HepG2 (cell line): ENCODE results near the gene ENTPD2. TPM values are rescaled to one million over a fixed set of nuclear protein-coding genes. Genes with fewer than 3 reads are reported as not detected.

ENCODE experiments used
- ATAC-seq: fragments of 200-7000 bp; cut with Tn5 transposase; 3 replicates; pipeline ENCODE4 v1.9.1; 2020; ENCODE audit warnings: mild to moderate bottlenecking, moderate library complexity
- Bru-seq: library from RNA; stranded (reverse); fragments of 400-500 nt; gene quantifications from one replicate; lab custom pipeline; 2021; lab: Mats Ljungman, UMichigan
- BruChase-seq, 2 experiments: library from RNA; stranded (reverse); fragments of 400-500 nt; gene quantifications; one replicate each; lab custom pipeline; 2021; lab: Mats Ljungman, UMichigan
- BruUV-seq: library from RNA; stranded (reverse); fragments of 400-500 nt; replicated peaks from 2 replicates; lab custom pipeline; 2021; lab: Mats Ljungman, UMichigan
- CTCF ChIA-PET: fragments of 300-600 bp; formaldehyde crosslinking; extraction: SDS; loops from one replicate; lab custom pipeline; 2021; ENCODE audit warnings: low total read pairs, inconsistent platforms, low intra/inter-chr PET ratio; lab: Yijun Ruan, JAX
- POLR2A ChIA-PET: fragments of 350-600 bp; sonication (Branson Sonifier 250); formaldehyde crosslinking; loops from one replicate; lab custom pipeline; 2020; ENCODE audit warnings: antibody characterized with exemption, inconsistent platforms; lab: Yijun Ruan, JAX
- DNase-seq: peaks from one replicate; pipeline ENCODE4 v3.0.0-alpha.2; 2015; ENCODE audit warnings: low spot score
- FAIRE-seq: peaks from 3 replicates; lab custom pipeline; 2011; peaks lifted over from hg19 to GRCh38; lab: Jason Lieb, UNC
- H2AFZ ChIP-seq: one replicate; pipeline ENCODE4 v1.6.1; 2011; ENCODE audit warnings: low read length, inconsistent platforms
- H3K27ac ChIP-seq: fragments of 300-600 bp; 3 replicates; pipeline ENCODE4 v1.8.0; 2011; ENCODE audit warnings: mixed run types, mild to moderate bottlenecking, mixed read lengths, low read length, inconsistent platforms; ENCODE audit not compliant: insufficient read depth; ENCODE audit errors: extremely low read length
- H3K27me3 ChIP-seq, 2 experiments: fragments of 200-600 bp in 1 of 2; 2 replicates in 1 of 2; 3 replicates in 1 of 2; pipeline versions ENCODE4 v1.6.0 to v1.8.0; 2011; ENCODE audit warnings: low read length in 2 of 2, mild to moderate bottlenecking in 2 of 2, moderate library complexity in 2 of 2, inconsistent platforms in 1 of 2; ENCODE audit not compliant: insufficient read depth in 2 of 2, control insufficient read depth in 1 of 2
- H3K36me3 ChIP-seq, 2 experiments: fragments of 200-600 bp in 1 of 2; replicated peaks in 1 of 2; 2 replicates in 1 of 2; 3 replicates in 1 of 2; pipeline versions ENCODE4 v1.5.1 to v1.8.0; 2011; ENCODE audit warnings: low read length in 2 of 2, inconsistent platforms in 1 of 2; ENCODE audit not compliant: insufficient read depth in 2 of 2, control insufficient read depth in 1 of 2
- H3K4me1 ChIP-seq: 2 replicates; pipeline ENCODE4 v1.5.1; 2012; ENCODE audit warnings: low read length, inconsistent platforms; ENCODE audit not compliant: insufficient read depth
- H3K4me2 ChIP-seq: 2 replicates; pipeline ENCODE4 v1.6.0; 2011; ENCODE audit warnings: low read depth, low read length, inconsistent platforms
- H3K4me3 ChIP-seq, 3 experiments: fragments of 200-600 bp in 1 of 3; sonication (generic), shearing (Covaris generic) in 1 of 3; replicated peaks in 1 of 3; 2 replicates each; pipeline ENCODE4 v1.5.1; 2011 to 2016; ENCODE audit warnings: low read length in 3 of 3, inconsistent platforms in 2 of 3, low read depth in 2 of 3, mild to moderate bottlenecking in 2 of 3, control low read depth in 1 of 3, mixed read lengths in 1 of 3; ENCODE audit not compliant: insufficient read depth in 1 of 3
- H3K79me2 ChIP-seq: one replicate; pipeline ENCODE4 v1.6.1; 2011; ENCODE audit warnings: low read length, inconsistent platforms; ENCODE audit not compliant: insufficient read depth
- H3K9ac ChIP-seq: 2 replicates; pipeline ENCODE4 v1.6.0; 2011; ENCODE audit warnings: mild to moderate bottlenecking, low read depth, low read length, inconsistent platforms; ENCODE audit not compliant: insufficient read depth
- H3K9me3 ChIP-seq: 2 replicates; pipeline ENCODE4 v1.5.1; 2012; ENCODE audit warnings: mild to moderate bottlenecking, low read length
- H4K20me1 ChIP-seq: 2 replicates; pipeline ENCODE4 v1.6.0; 2011; ENCODE audit warnings: inconsistent platforms, mild to moderate bottlenecking, low read length, moderate library complexity; ENCODE audit not compliant: insufficient read depth
- HIVEP1 ChIP-seq: sonication (generic); formaldehyde crosslinking; IDR thresholded peaks from 2 replicates; pipeline ENCODE4 v1.4.0; 2020; ENCODE audit warnings: mild to moderate bottlenecking, missing genetic modification reagents
- ZFP36 ChIP-seq: fragments of 150-350 bp; IDR thresholded peaks from 2 replicates; pipeline ENCODE4 v1.6.1; 2018; ENCODE audit warnings: borderline replicate concordance, low read length, low read depth; ENCODE audit not compliant: partially characterized antibody
- WGBS: methylation state at CpG from one replicate; pipeline ENCODE4 v1.1.6; 2017; ENCODE audit warnings: low lambda C conversion rate; 5-methylcytosine and 5-hydroxymethylcytosine counted together
- in situ Hi-C: cut with HindIII; loops from 2 replicates; pipeline ENCODE4 v1.10.0; 2017; ENCODE audit warnings: low pct_unique_long_range_greater_than_20kb; ENCODE audit not compliant: extremely low pct_ligation_motif_present
- intact Hi-C: fragments of 100-400 bp; cut with micrococcal nuclease; formaldehyde crosslinking; loops from one replicate; pipeline ENCODE4 v1.10.0; 2022; ENCODE audit not compliant: unreplicated experiment
- long read RNA-seq, 2 experiments: library from RNA in 1 of 2; library from polyadenylated mRNA in 1 of 2; stranded (forward) in 1 of 2; unstranded in 1 of 2; transcript quantifications; one replicate each; pipeline ENCODE4 v2.0.0, GENCODE V29; 2019 to 2022
- polyA minus RNA-seq, 3 experiments: library from RNA; depleted of rRNA, polyadenylated mRNA; stranded (reverse); fragments of >200 nt; gene quantifications; 2 replicates each; pipeline ENCODE4 v1.2.3, GENCODE V29; 2011; ENCODE audit warnings: low replicate concordance in 1 of 3
- polyA plus RNA-seq, 8 experiments: library from polyadenylated mRNA; depleted of rRNA in 3 of 8; stranded (reverse) in 7 of 8; unstranded in 1 of 8; fragments of >200 nt; fragmentation: Illumina TruSeq in 4 of 8; extraction: Trizol in 4 of 8; gene quantifications; 2 replicates each; pipeline versions ENCODE4 v1.2.1 to v1.2.3, GENCODE V29; 2011 to 2016; ENCODE audit warnings: low read depth in 4 of 8, missing spikeins in 1 of 8, mixed read lengths in 1 of 8; ENCODE audit not compliant: insufficient read depth in 1 of 8
- total RNA-seq, 5 experiments: library from RNA; depleted of rRNA; stranded (reverse); fragments of >200 nt; fragmentation: Illumina TruSeq; extraction: Trizol; gene quantifications; 2 replicates each; pipeline ENCODE4 v1.2.3, GENCODE V29; 2016; ENCODE audit warnings: low read depth in 1 of 5
- TF ChIP-seq, protein P1 (sequence below): sonication (generic); formaldehyde crosslinking; IDR thresholded peaks from 2 replicates; pipeline ENCODE4 v1.9.0; 2021; ENCODE audit warnings: missing genetic modification reagents, borderline replicate concordance
- TF ChIP-seq, protein P2 (sequence below): sonication (generic); formaldehyde crosslinking; IDR thresholded peaks from 2 replicates; pipeline ENCODE4 v1.8.0; 2022; ENCODE audit warnings: missing genetic modification reagents, low read depth, mild to moderate bottlenecking, borderline replicate concordance
- TF ChIP-seq, protein P3 (sequence below): IDR thresholded peaks from 2 replicates; pipeline ENCODE4 v1.6.1; 2016; ENCODE audit warnings: mild to moderate bottlenecking
- TF ChIP-seq, protein P4 (sequence below): sonication (generic); formaldehyde crosslinking; IDR thresholded peaks from 2 replicates; pipeline ENCODE4 v1.4.0; 2020; ENCODE audit warnings: missing genetic modification reagents

ENTPD2 gene
- total RNA-seq (2016; rRNA removed; fragmentation: Illumina TruSeq; extraction: Trizol), result 0.87 and 0.95 TPM in 2 replicates
- total RNA-seq (2016; cell fraction: cytosol; rRNA removed; fragmentation: Illumina TruSeq; extraction: Trizol; ENCODE audit: low read depth), result 0.61 and 0.88 TPM in 2 replicates
- total RNA-seq (2016; cell fraction: insoluble cytoplasmic fraction; rRNA removed; fragmentation: Illumina TruSeq; extraction: Trizol), result 0.74 and 0.82 TPM in 2 replicates
- 0.69 and 0.71 TPM in 2 replicates for total RNA-seq (2016; cell fraction: membrane; rRNA removed; fragmentation: Illumina TruSeq; extraction: Trizol)
- 3.4 and 3.6 TPM in 2 replicates for total RNA-seq (2016; cell fraction: nucleus; rRNA removed; fragmentation: Illumina TruSeq; extraction: Trizol)
- 3.2 and 4.1 TPM in 2 replicates for polyA plus RNA-seq (2011; rRNA removed)
- 2.1 and 3.2 TPM in 2 replicates for polyA plus RNA-seq (2011; cell fraction: cytosol; rRNA removed)
- 41.8 and 49.4 TPM in 2 replicates for polyA plus RNA-seq (2011; cell fraction: nucleus; rRNA removed)
- 21.3 and 23.9 TPM in 2 replicates for polyA plus RNA-seq (2012)
- polyA plus RNA-seq (2016; cell fraction: cytosol; fragmentation: Illumina TruSeq; extraction: Trizol; ENCODE audit: low read depth), result 1.5 and 1.8 TPM in 2 replicates
- 2.3 and 2.8 TPM in 2 replicates for polyA plus RNA-seq (2016; cell fraction: insoluble cytoplasmic fraction; fragmentation: Illumina TruSeq; extraction: Trizol; ENCODE audit: low read depth)
- 2.2 and 2.6 TPM in 2 replicates for polyA plus RNA-seq (2016; cell fraction: membrane; fragmentation: Illumina TruSeq; extraction: Trizol; ENCODE audit: low read depth)
- polyA plus RNA-seq (2016; cell fraction: nucleus; fragmentation: Illumina TruSeq; extraction: Trizol; ENCODE audit: insufficient read depth, low read depth), result 12.9 and 17.3 TPM in 2 replicates
- polyA minus RNA-seq (2011; rRNA and poly(A)+ RNA removed; ENCODE audit: low replicate concordance), result 8.8 TPM in 1 of 2 replicates, not detected in the other
- polyA minus RNA-seq (2011; cell fraction: cytosol; rRNA and poly(A)+ RNA removed), result 9.0 and 9.2 TPM in 2 replicates
- polyA minus RNA-seq (2011; cell fraction: nucleus; rRNA and poly(A)+ RNA removed), result 5.5 and 6.4 TPM in 2 replicates
- percentile 42 among the genes with signal in this experiment for Bru-seq, nascent RNA
- percentile 54 among the genes with signal in this experiment for BruChase-seq, experiment 1, labeled RNA remaining after a 6-hour chase
- percentile 44 among the genes with signal in this experiment for BruChase-seq, experiment 2, labeled RNA remaining after a 2-hour chase
- long read RNA-seq, experiment 1, result 0 reads
- long read RNA-seq, experiment 2, transcript ENTPD2-202 (9 exons, 2,095 nt), result major isoform, 34 of 62 reads
- long read RNA-seq, experiment 2, partial matches to known transcripts, result 9 of 62 reads
- long read RNA-seq, experiment 2, other reads (novel, unspliced or antisense), result 18 of 62 reads

DNA sequence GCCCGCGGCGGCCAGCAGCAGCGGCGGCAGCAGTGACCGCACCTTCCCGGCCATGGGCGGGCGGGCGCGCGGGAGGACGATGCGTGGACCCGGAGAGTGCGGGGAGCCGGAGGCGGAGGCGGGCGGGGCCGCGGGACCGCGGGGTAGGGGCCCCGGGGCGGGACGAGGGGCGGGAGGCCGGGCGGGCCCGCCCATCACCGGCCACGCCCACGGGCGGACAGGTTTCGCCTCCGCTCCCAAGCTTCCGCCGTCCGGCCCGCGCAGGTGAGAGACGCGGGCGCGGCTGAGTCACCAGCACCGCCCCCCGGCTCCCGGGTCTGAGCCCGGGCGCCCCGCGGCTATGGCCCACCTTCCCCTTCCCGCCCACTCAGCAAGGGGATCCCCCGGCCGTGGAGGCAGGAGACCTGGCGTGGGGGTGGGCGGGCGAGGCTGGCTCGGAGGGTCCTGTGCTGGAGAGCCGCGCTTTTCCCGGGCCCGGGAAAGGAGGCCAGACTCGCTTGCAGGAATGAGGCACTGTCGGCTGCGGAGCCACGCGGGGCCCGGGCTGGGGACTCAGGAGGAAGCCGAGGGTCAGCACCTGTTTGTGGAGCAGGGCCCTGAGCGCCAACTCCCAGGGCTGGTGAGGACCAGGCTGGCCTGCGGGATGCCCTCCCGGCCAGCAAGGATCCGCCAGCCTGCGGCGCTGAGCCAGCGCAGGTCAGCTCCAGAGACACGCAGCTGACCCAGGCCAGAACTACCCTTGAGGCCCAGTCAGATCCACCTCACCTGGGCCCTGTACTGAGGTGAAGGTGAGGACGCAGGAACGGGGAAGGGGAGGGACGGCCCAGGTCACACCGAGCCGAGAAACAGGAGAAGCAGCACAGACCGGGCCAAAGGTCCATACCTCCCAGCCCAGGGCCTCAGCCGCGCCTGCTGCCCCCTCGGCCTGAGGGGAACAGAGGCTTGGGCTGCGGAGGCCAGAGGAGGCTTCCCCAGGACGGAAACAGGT lies at the start of gene ENTPD2:
TSS of gene ENTPD2 (minus strand) at position 118 of the 988 bp plus-strand sequence. CDS start at position 54, 64 bp downstream.
- Histone ChIP-seq H3K4me3 (peak within 1 kb of the TSS; percentile 64 to 84 (median 70)), H3K36me3 (no peaks in the 10 kb centered on the region), H3K9ac (peak within 1 kb of the TSS; percentile 82), H3K4me2 (peak within 1 kb of the TSS; percentile 84), H3K27ac (peak within 1 kb of the TSS; percentile 96), H2AFZ (no peak within 1 kb of the TSS), H3K4me1 (peaks cover 56% of the 10 kb centered on the region), H3K27me3 (no peaks in the 10 kb centered on the region; a peak in 2 of 5 replicates), H3K9me3 (no peaks in the 10 kb centered on the region), H4K20me1 (no peaks in the 10 kb centered on the region; the same call in 1 of the 2 replicates), H3K79me2 (peaks cover 9% of the 10 kb centered on the region)
- CTCF ChIA-PET, result interaction anchor here (0.6 to 1.5 kb wide), 2 partner anchors 10 to 25 kb away, joined by 3 to 4 read pairs; no protein-coding TSS in a partner anchor
- DNase-seq (peak; percentile 35), ATAC-seq (peak; percentile 35), FAIRE-seq (no peak)
- in situ Hi-C loops (no loop called here), intact Hi-C loops (no loop called here)
- POLR2A ChIA-PET, result interaction anchor here (0.7 to 4.4 kb wide), 12 partner anchors 10 to 255 kb away, joined by 3 to 55 read pairs (median 6); partner anchors contain the start of genes MAN1B1, SAPCD2, TUBB4B and UAP1L1
- TSS peak; percentile 75 for BruUV-seq
- 1% methylated on average over 9 of the region's 90 CpGs for WGBS
- TF ChIP-seq, protein P1, sequence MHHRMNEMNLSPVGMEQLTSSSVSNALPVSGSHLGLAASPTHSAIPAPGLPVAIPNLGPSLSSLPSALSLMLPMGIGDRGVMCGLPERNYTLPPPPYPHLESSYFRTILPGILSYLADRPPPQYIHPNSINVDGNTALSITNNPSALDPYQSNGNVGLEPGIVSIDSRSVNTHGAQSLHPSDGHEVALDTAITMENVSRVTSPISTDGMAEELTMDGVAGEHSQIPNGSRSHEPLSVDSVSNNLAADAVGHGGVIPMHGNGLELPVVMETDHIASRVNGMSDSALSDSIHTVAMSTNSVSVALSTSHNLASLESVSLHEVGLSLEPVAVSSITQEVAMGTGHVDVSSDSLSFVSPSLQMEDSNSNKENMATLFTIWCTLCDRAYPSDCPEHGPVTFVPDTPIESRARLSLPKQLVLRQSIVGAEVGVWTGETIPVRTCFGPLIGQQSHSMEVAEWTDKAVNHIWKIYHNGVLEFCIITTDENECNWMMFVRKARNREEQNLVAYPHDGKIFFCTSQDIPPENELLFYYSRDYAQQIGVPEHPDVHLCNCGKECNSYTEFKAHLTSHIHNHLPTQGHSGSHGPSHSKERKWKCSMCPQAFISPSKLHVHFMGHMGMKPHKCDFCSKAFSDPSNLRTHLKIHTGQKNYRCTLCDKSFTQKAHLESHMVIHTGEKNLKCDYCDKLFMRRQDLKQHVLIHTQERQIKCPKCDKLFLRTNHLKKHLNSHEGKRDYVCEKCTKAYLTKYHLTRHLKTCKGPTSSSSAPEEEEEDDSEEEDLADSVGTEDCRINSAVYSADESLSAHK (CRISPR knock-in tag), result no peak
- TF ChIP-seq, protein P2, sequence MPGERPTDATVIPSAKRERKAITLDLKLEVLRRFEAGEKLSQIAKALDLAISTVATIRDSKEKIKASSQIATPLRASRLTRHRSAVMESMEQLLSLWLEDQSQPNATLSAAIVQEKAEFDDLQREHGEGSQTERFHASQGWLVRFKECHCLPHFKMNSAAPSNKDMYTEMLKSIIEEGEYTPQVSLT (CRISPR knock-in tag), result no peak
- TF ChIP-seq HIVEP1 (CRISPR knock-in tag), result no peak
- TF ChIP-seq, protein P3, sequence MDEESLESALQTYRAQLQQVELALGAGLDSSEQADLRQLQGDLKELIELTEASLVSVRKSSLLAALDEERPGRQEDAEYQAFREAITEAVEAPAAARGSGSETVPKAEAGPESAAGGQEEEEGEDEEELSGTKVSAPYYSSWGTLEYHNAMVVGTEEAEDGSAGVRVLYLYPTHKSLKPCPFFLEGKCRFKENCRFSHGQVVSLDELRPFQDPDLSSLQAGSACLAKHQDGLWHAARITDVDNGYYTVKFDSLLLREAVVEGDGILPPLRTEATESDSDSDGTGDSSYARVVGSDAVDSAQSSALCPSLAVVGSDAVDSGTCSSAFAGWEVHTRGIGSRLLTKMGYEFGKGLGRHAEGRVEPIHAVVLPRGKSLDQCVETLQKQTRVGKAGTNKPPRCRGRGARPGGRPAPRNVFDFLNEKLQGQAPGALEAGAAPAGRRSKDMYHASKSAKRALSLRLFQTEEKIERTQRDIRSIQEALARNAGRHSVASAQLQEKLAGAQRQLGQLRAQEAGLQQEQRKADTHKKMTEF (CRISPR knock-in tag), result peak; percentile 69
- TF ChIP-seq, protein P4, sequence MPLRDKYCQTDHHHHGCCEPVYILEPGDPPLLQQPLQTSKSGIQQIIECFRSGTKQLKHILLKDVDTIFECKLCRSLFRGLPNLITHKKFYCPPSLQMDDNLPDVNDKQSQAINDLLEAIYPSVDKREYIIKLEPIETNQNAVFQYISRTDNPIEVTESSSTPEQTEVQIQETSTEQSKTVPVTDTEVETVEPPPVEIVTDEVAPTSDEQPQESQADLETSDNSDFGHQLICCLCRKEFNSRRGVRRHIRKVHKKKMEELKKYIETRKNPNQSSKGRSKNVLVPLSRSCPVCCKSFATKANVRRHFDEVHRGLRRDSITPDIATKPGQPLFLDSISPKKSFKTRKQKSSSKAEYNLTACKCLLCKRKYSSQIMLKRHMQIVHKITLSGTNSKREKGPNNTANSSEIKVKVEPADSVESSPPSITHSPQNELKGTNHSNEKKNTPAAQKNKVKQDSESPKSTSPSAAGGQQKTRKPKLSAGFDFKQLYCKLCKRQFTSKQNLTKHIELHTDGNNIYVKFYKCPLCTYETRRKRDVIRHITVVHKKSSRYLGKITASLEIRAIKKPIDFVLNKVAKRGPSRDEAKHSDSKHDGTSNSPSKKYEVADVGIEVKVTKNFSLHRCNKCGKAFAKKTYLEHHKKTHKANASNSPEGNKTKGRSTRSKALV (CRISPR knock-in tag), result peak; percentile 28; the same call in 1 of the 2 replicates
- TF ChIP-seq ZFP36, result no peak
